Nephron progenitor cell (in vitro differentiated cells): ENCODE measurements around the gene CALML3.

Experiments
- DNase-seq: peaks from one replicate; pipeline ENCODE4 v3.0.0; 2021
- H3K27ac Mint-ChIP-seq: 2 replicates; pipeline ENCODE4 v1.8.0; 2021; ENCODE audit warnings: mild to moderate bottlenecking, moderate library complexity, mixed read lengths
- H3K27me3 Mint-ChIP-seq: 2 replicates; pipeline ENCODE4 v1.8.0; 2021; ENCODE audit warnings: mild to moderate bottlenecking, low read depth, mixed read lengths; ENCODE audit not compliant: poor library complexity
- H3K36me3 Mint-ChIP-seq: 2 replicates; pipeline ENCODE4 v1.8.0; 2021; ENCODE audit warnings: low read depth, mixed read lengths
- H3K4me1 Mint-ChIP-seq: 2 replicates; pipeline ENCODE4 v1.8.0; 2021; ENCODE audit warnings: mixed read lengths
- H3K4me3 Mint-ChIP-seq: 2 replicates; pipeline ENCODE4 v1.8.0; 2021; ENCODE audit warnings: mild to moderate bottlenecking, moderate library complexity, mixed read lengths
- H3K9me3 Mint-ChIP-seq: 2 replicates; pipeline ENCODE4 v1.8.0; 2021; ENCODE audit warnings: mild to moderate bottlenecking, moderate library complexity, mixed read lengths
- TF ChIP-seq, protein P1 (sequence below): fragments of 200-600 bp; sonication (generic); IDR thresholded peaks from 2 replicates; pipeline ENCODE4 v1.5.0; 2021; ENCODE audit warnings: antibody characterized with exemption

Gene CALML3

DNA sequence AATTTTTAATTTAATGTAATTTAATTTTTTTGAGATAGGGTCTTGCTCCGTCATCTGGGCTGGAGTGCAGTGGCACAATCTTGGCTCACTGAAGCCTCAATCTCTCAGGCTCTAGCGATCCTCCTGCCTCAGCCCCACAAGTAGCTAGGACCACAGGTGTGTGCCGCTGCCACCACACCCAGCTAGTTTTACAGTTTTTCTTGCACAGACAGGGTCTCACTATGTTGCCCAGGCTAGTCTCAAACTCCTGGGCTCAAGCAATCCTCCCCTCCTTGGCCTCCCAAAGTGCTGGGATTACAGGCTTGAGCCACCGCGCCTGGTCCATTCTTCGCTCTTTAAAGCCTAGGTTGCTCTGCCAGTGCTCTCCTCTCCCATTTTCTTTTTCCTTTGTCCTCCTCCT lies 12.9 kb downstream of the CALML3 start:
- peaks cover 33% of the 10 kb centered on the region for H3K9me3 Mint-ChIP-seq
- peaks cover 39% of the 10 kb centered on the region for H3K4me1 Mint-ChIP-seq
- no peak overlapping the region for H3K4me3 Mint-ChIP-seq
- TF ChIP-seq, protein P1, sequence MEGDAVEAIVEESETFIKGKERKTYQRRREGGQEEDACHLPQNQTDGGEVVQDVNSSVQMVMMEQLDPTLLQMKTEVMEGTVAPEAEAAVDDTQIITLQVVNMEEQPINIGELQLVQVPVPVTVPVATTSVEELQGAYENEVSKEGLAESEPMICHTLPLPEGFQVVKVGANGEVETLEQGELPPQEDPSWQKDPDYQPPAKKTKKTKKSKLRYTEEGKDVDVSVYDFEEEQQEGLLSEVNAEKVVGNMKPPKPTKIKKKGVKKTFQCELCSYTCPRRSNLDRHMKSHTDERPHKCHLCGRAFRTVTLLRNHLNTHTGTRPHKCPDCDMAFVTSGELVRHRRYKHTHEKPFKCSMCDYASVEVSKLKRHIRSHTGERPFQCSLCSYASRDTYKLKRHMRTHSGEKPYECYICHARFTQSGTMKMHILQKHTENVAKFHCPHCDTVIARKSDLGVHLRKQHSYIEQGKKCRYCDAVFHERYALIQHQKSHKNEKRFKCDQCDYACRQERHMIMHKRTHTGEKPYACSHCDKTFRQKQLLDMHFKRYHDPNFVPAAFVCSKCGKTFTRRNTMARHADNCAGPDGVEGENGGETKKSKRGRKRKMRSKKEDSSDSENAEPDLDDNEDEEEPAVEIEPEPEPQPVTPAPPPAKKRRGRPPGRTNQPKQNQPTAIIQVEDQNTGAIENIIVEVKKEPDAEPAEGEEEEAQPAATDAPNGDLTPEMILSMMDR, result no peak
- no peak for DNase-seq
- peaks cover 7% of the 10 kb centered on the region for H3K27me3 Mint-ChIP-seq
- H3K27ac Mint-ChIP-seq, result no peak overlapping the region
- H3K36me3 Mint-ChIP-seq, result peaks cover 5% of the 10 kb centered on the region

DNA sequence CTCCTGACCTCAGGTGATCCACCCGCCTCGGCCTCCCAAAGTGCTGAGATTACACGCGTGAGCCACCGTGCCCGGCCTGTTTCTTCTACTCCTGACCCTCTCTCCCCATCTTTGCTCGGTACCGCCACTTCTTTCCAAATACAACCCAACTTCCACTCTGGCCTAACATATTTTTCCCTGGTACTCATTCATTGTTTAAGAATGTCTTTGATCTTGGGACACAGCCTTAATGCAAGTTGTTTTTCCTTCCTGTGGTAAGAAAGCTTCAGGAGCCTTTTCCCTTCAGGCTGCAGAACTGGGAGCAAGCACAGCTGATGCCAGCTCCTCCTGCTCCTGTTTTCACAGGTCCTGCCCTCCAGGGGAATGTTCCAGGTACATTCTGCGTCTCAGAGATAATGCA lies 13.7 kb downstream of the CALML3 start:
- Mint-ChIP-seq H3K36me3 (peaks cover 5% of the 10 kb centered on the region), H3K9me3 (peaks cover 38% of the 10 kb centered on the region), H3K4me1 (peaks cover 32% of the 10 kb centered on the region), H3K27ac (no peak overlapping the region), H3K4me3 (no peak overlapping the region), H3K27me3 (peaks cover 7% of the 10 kb centered on the region)
- TF ChIP-seq, protein P1, result no peak
- no peak for DNase-seq

DNA sequence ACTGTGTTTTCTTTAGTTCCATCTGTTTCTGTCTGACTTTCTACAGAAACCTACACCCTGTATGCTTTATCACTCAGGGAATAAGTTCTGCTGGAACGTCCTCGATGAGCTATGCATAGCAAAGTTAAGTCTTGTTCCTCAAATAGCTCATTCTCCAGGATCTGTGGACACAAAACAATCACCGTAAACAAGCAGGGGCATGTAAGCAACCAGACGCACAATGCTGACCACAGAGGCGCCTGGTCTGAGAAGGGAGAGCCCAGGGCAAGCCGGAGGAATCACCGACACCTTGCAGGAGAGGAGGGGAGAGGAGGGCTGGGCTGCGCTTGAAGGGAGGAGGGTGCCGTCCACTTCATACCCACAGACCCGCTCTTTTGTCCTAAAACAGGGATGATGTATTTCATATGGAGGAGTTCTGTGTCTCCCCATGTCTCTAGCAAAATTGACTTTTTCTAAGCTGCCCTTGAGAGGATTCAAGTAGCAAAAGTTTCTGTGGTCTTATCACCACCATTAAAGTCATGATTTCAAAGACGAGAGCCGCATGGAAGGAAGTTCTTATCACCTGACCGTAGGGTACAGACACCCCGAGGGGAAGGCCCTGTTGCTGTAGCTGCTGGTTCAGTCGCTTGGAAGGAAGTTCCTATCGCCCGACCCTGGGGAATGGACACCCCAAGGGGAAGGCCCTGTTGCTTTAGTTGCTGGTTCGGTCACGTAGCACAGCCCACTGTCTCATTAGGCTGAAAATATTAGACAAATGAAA lies 14.3 kb downstream of the CALML3 start:
- DNase-seq, result no peak
- H3K27ac Mint-ChIP-seq, result no peak overlapping the region
- no peak overlapping the region for H3K4me3 Mint-ChIP-seq
- TF ChIP-seq, protein P1, result no peak
- peaks cover 7% of the 10 kb centered on the region for H3K27me3 Mint-ChIP-seq
- peaks cover 9% of the 10 kb centered on the region for H3K36me3 Mint-ChIP-seq
- H3K9me3 Mint-ChIP-seq, result peaks cover 42% of the 10 kb centered on the region
- H3K4me1 Mint-ChIP-seq, result peaks cover 26% of the 10 kb centered on the region

DNA sequence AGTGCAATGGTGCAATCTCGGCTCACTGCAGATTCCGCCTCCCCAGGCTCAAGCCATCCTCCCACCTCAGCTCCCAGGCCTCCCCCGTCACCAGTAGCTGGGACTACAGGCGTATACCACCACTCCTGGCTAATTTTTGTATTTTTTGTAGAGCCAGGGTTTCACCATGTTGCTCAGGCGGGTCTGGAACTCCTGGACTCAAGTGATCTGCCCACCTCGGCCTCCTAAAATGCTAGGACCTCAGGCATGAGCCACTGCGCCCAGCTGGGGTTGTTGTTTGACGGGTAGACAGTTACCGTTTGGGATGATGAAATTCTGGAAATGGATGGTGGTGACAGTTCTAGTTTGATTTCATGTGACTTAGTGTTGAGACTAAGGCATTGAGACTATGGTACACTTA lies 15.3 kb downstream of the CALML3 start:
- no peak overlapping the region for H3K4me3 Mint-ChIP-seq

DNA sequence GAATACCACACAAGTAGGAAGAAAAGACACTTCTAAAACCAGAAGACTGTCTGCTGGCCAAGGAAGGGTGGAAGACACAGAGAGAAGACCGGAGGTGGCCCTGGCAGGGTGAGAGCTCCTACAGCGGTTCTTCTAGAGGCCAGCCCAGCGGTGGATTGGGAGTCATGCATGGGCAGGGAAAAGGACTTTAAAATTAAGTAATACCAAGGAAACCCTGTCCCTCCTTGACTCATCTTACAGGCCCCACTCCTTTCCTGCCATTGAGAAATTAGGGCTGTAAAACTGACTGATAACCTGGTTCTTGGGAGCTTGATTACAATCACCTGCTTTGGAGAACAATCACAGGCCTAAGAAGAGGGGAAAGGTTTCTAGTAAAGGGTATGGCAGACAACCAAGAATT lies 16.1 kb downstream of the CALML3 start:
- H3K27me3 Mint-ChIP-seq, result peaks cover 7% of the 10 kb centered on the region

More for the DNA sequence above, 15.3 kb downstream of the CALML3 start:
- Mint-ChIP-seq H3K27ac (no peak overlapping the region), H3K36me3 (peaks cover 9% of the 10 kb centered on the region), H3K9me3 (peaks cover 52% of the 10 kb centered on the region), H3K27me3 (peaks cover 7% of the 10 kb centered on the region), H3K4me1 (peaks cover 17% of the 10 kb centered on the region)
- DNase-seq, result no peak
- TF ChIP-seq, protein P1, result no peak

More for the DNA sequence above, 16.1 kb downstream of the CALML3 start:
- H3K27ac Mint-ChIP-seq, result no peak overlapping the region
- no peak overlapping the region for H3K4me3 Mint-ChIP-seq
- DNase-seq, result no peak
- peaks cover 52% of the 10 kb centered on the region for H3K9me3 Mint-ChIP-seq
- H3K4me1 Mint-ChIP-seq, result peaks cover 17% of the 10 kb centered on the region
- TF ChIP-seq, protein P1, result no peak
- peaks cover 9% of the 10 kb centered on the region for H3K36me3 Mint-ChIP-seq
